Measurements from ENCODE around the gene SYT2.

- no peak for TF ChIP-seq SUPT5H (IDR thresholded peaks at IDR 0.05)
- no peak for TF ChIP-seq MAZ (CRISPR knock-in tag; conservative IDR thresholded peaks at IDR 0.05 in 1 of 2, IDR thresholded peaks at IDR 0.05 in 1 of 2)
- TF ChIP-seq ZNF277 (CRISPR knock-in tag; IDR thresholded peaks at IDR 0.05; ENCODE audit: borderline replicate concordance): no peak
- no peak for TF ChIP-seq ZZZ3 (IDR thresholded peaks at IDR 0.05)
- no peak for TF ChIP-seq MYC (IDR thresholded peaks at IDR 0.05; ENCODE audit: low read depth, low read length)
- no peak for TF ChIP-seq MYC (CRISPR knock-in tag; IDR thresholded peaks at IDR 0.05; ENCODE audit: borderline replicate concordance, low read depth)
- TF ChIP-seq POLR2A (conservative IDR thresholded peaks at IDR 0.05): no peak
- TF ChIP-seq STAT6 (CRISPR knock-in tag; IDR thresholded peaks at IDR 0.05): no peak
- no peak for TF ChIP-seq SRSF9 (IDR thresholded peaks at IDR 0.05; ENCODE audit: borderline replicate concordance, low read depth, low read length)
- TF ChIP-seq PKNOX1 (IDR thresholded peaks at IDR 0.05): no peak
- TF ChIP-seq AFF4 (CRISPR knock-in tag; IDR thresholded peaks at IDR 0.05): no peak
- TF ChIP-seq ZNF518B (CRISPR knock-in tag; IDR thresholded peaks at IDR 0.05): no peak
Measured at GRCh38 chr1:202561726-202562443, 148.4 kb downstream of the SYT2 start.
